Hepatocyte (in vitro differentiated cells): ENCODE data around the gene C20orf202. TPM values are rescaled to one million over a fixed set of nuclear protein-coding genes. Genes with fewer than 3 reads are reported as not detected.

Experiments
- DNase-seq: peaks from one replicate; pipeline ENCODE4 v3.0.0-alpha.2; 2016; ENCODE audit warnings: low spot score
- H2AFZ ChIP-seq: fragments of 200-600 bp; sonication (generic); 2 replicates; pipeline ENCODE4 v1.6.0; 2016; ENCODE audit warnings: antibody characterized with exemption, mild to moderate bottlenecking
- H3K27ac ChIP-seq: fragments of 200-600 bp; sonication (generic); 2 replicates; pipeline ENCODE4 v1.5.1; 2016; ENCODE audit warnings: mild to moderate bottlenecking
- H3K27me3 ChIP-seq: fragments of 200-600 bp; sonication (generic); 2 replicates; pipeline ENCODE4 v1.6.1; 2016
- H3K36me3 ChIP-seq: fragments of 200-600 bp; sonication (generic); replicated peaks from 2 replicates; pipeline ENCODE4 v1.5.1; 2016; ENCODE audit warnings: low read depth; ENCODE audit not compliant: insufficient read depth
- H3K4me1 ChIP-seq: fragments of 200-600 bp; sonication (generic); 2 replicates; pipeline ENCODE4 v1.5.1; 2016; ENCODE audit warnings: mild to moderate bottlenecking, moderate library complexity; ENCODE audit not compliant: insufficient read depth
- H3K4me2 ChIP-seq: fragments of 200-600 bp; sonication (generic); 2 replicates; pipeline ENCODE4 v1.6.0; 2016
- H3K4me3 ChIP-seq: fragments of 200-600 bp; sonication (generic); 2 replicates; pipeline ENCODE4 v1.5.1; 2016; ENCODE audit warnings: mild to moderate bottlenecking
- H3K79me2 ChIP-seq: fragments of 200-600 bp; sonication (generic); 2 replicates; pipeline ENCODE4 v1.6.0; 2017; ENCODE audit warnings: mild to moderate bottlenecking
- H3K9me2 ChIP-seq: fragments of 200-600 bp; sonication (generic); replicated peaks from 2 replicates; pipeline ENCODE4 v1.6.0; 2017; ENCODE audit warnings: mild to moderate bottlenecking; ENCODE audit not compliant: insufficient read depth
- H3K9me3 ChIP-seq: fragments of 200-600 bp; sonication (generic); 2 replicates; pipeline ENCODE4 v1.5.1; 2016; ENCODE audit warnings: low read depth, mild to moderate bottlenecking
- H4K20me1 ChIP-seq: fragments of 200-600 bp; sonication (generic); 2 replicates; pipeline ENCODE4 v1.6.0; 2016; ENCODE audit warnings: mild to moderate bottlenecking; ENCODE audit not compliant: insufficient read depth, poor library complexity, severe bottlenecking
- CTCF ChIP-seq: fragments of 200-600 bp; sonication (generic); IDR thresholded peaks from 2 replicates; pipeline ENCODE4 v1.5.1; 2016; ENCODE audit warnings: antibody characterized with exemption, mild to moderate bottlenecking; ENCODE audit not compliant: poor library complexity
- EZH2 ChIP-seq: fragments of 200-600 bp; sonication (generic); IDR thresholded peaks from 2 replicates; pipeline ENCODE4 v1.6.1; 2016; ENCODE audit warnings: antibody characterized with exemption, mild to moderate bottlenecking, borderline replicate concordance
- EZH2phosphoT487 ChIP-seq: fragments of 200-600 bp; sonication (generic); IDR thresholded peaks from one replicate; pipeline ENCODE4 v1.6.1; 2018; ENCODE audit warnings: antibody characterized with exemption, mild to moderate bottlenecking, low read depth, moderate library complexity; ENCODE audit not compliant: unreplicated experiment, severe bottlenecking
- WGBS: methylation state at CpG from one replicate; pipeline ENCODE4 v1.1.6; 2016; ENCODE audit warnings: low lambda C conversion rate; ENCODE audit errors: missing lambda C conversion rate; 5-methylcytosine and 5-hydroxymethylcytosine counted together
- polyA plus RNA-seq: library from polyadenylated mRNA; unstranded; fragments of >200 nt; fragmentation: Nextera tagmentation; extraction: Ambion mirVana; gene quantifications from 2 replicates; pipeline ENCODE4 v1.2.1, GENCODE V29; 2016
- total RNA-seq: library from RNA; depleted of rRNA; stranded (reverse); fragments of >200 nt; gene quantifications from 2 replicates; pipeline ENCODE4 v1.2.3, GENCODE V29; 2014

Gene C20orf202
- total and polyA plus RNA-seq, 2 experiments from 2014 or later: 0.35 to 1.6 TPM

- H3K27me3 ChIP-seq: peaks cover 18% of the 10 kb centered on the region
- H3K27ac ChIP-seq: no peak overlapping the region
- DNase-seq: no peak
- H3K4me3 ChIP-seq: no peak overlapping the region
- no peaks in the 10 kb centered on the region for H3K36me3 ChIP-seq
- H3K4me2 ChIP-seq: no peak overlapping the region
- no peak for TF ChIP-seq EZH2
- TF ChIP-seq EZH2phosphoT487: no peak
- TF ChIP-seq CTCF: no peak
- 35% methylated on average over 3 of the region's 3 CpGs for WGBS
- H4K20me1 ChIP-seq: no peaks in the 10 kb centered on the region
- H3K9me3 ChIP-seq: no peaks in the 10 kb centered on the region
- no peaks in the 10 kb centered on the region for H3K4me1 ChIP-seq
- no peak overlapping the region for H2AFZ ChIP-seq
- H3K79me2 ChIP-seq: no peaks in the 10 kb centered on the region
- H3K9me2 ChIP-seq: no peaks in the 10 kb centered on the region
Measured at GRCh38 chr20:1252416-1252815, 49.2 kb downstream of the C20orf202 start.

GRCh38 chr20:1254254-1254653 is 51.0 kb downstream of the C20orf202 start:
- 57% methylated on average over 2 of the region's 2 CpGs for WGBS
- TF ChIP-seq CTCF: no peak
- no peak for TF ChIP-seq EZH2
- no peak for TF ChIP-seq EZH2phosphoT487

GRCh38 chr20:1255675-1256074 is 52.4 kb downstream of the C20orf202 start:
- H3K79me2 ChIP-seq: no peaks in the 10 kb centered on the region
- H3K27me3 ChIP-seq: peaks cover 29% of the 10 kb centered on the region
- H3K4me2 ChIP-seq: no peak overlapping the region
- no peak for TF ChIP-seq EZH2
- H3K36me3 ChIP-seq: no peaks in the 10 kb centered on the region
- DNase-seq: no peak
- no peaks in the 10 kb centered on the region for H3K9me2 ChIP-seq
- no peaks in the 10 kb centered on the region for H3K9me3 ChIP-seq
- H2AFZ ChIP-seq: no peak overlapping the region
- H3K4me1 ChIP-seq: no peaks in the 10 kb centered on the region
- H3K27ac ChIP-seq: no peak overlapping the region
- no peaks in the 10 kb centered on the region for H4K20me1 ChIP-seq
- WGBS: 78% methylated on average over 2 of the region's 2 CpGs
- H3K4me3 ChIP-seq: no peak overlapping the region

More at GRCh38 chr20:1254254-1254653, 51.0 kb downstream of the C20orf202 start:
- Histone ChIP-seq H3K9me2 (no peaks in the 10 kb centered on the region), H3K4me2 (no peak overlapping the region), H3K4me1 (no peaks in the 10 kb centered on the region), H3K9me3 (no peaks in the 10 kb centered on the region), H3K27me3 (peaks cover 24% of the 10 kb centered on the region), H4K20me1 (no peaks in the 10 kb centered on the region), H3K36me3 (no peaks in the 10 kb centered on the region), H3K4me3 (no peak overlapping the region), H3K79me2 (no peaks in the 10 kb centered on the region), H3K27ac (no peak overlapping the region), H2AFZ (no peak overlapping the region)
- DNase-seq: no peak

Other genes with a start within 250 kb of the C20orf202 start
- gene RSPO4, start 201.1 kb upstream of the C20orf202 start, total RNA-seq: 0.08 and 0.57 TPM in 2 replicates
- 0.41 and 2.4 TPM in 2 replicates for gene RSPO4, start 201.1 kb upstream of the C20orf202 start, polyA plus RNA-seq
- gene PSMF1, start 84.9 kb upstream of the C20orf202 start, total RNA-seq: 65.2 and 97.3 TPM in 2 replicates
- 125 and 126 TPM in 2 replicates for gene PSMF1, start 84.9 kb upstream of the C20orf202 start, polyA plus RNA-seq
- gene TMEM74B, start 18.5 kb upstream of the C20orf202 start, total RNA-seq: 5.2 and 9.4 TPM in 2 replicates
- 5.5 and 7.3 TPM in 2 replicates for gene TMEM74B, start 18.5 kb upstream of the C20orf202 start, polyA plus RNA-seq
- gene RAD21L1, start 22.6 kb downstream of the C20orf202 start, total RNA-seq: not detected in 2 replicates
- not detected in 2 replicates for gene RAD21L1, start 22.6 kb downstream of the C20orf202 start, polyA plus RNA-seq
- 3.7 and 3.9 TPM in 2 replicates for gene SNPH, start 62.8 kb downstream of the C20orf202 start, total RNA-seq
- 2.3 TPM in 2 replicates for gene SNPH, start 62.8 kb downstream of the C20orf202 start, polyA plus RNA-seq
- 57.2 and 64.1 TPM in 2 replicates for gene SDCBP2, start 125.7 kb downstream of the C20orf202 start, total RNA-seq
- 74.4 and 83.3 TPM in 2 replicates for gene SDCBP2, start 125.7 kb downstream of the C20orf202 start, polyA plus RNA-seq
- 99.5 and 121 TPM in 2 replicates for gene FKBP1A, start 189.6 kb downstream of the C20orf202 start, total RNA-seq
- 149 and 161 TPM in 2 replicates for gene FKBP1A, start 189.6 kb downstream of the C20orf202 start, polyA plus RNA-seq